ENCODE results near the gene NUBP2. TPM values are rescaled to one million over a fixed set of nuclear protein-coding genes. Genes with fewer than 3 reads are reported as not detected.

Gene NUBP2
- total RNA-seq, 6 donors from 2014 or later, result 53.2 to 85.6 (median 60.5) TPM

GRCh38 chr16:1745181-1745899 lies 37.4 kb upstream of the NUBP2 start:
- Histone ChIP-seq H3K4me3 (no peak overlapping the region), H3K27ac (no peak overlapping the region), H3K4me1 (no peaks in the 10 kb centered on the region), H3K27me3 (no peaks in the 10 kb centered on the region), H3K9me3 (no peaks in the 10 kb centered on the region), H3K36me3 (peaks cover 11 to 92% (median 77%) of the 10 kb centered on the region in 4 donors)
- DNase-seq (peak in 1 of 2 donors; percentile 71), ATAC-seq (ENCODE audit: low FRiP score in 2 of 2) (peak in 1 of 2 donors; percentile 5)
- 86 to 95% methylated on average over 9 to 25 of the region's 25 CpGs for WGBS, 2 donors
- no peak for TF ChIP-seq EP300 (IDR thresholded peaks at IDR 0.05)
- TF ChIP-seq POLR2AphosphoS5 (IDR thresholded peaks at IDR 0.05), result no peak
- TF ChIP-seq, protein P1, sequence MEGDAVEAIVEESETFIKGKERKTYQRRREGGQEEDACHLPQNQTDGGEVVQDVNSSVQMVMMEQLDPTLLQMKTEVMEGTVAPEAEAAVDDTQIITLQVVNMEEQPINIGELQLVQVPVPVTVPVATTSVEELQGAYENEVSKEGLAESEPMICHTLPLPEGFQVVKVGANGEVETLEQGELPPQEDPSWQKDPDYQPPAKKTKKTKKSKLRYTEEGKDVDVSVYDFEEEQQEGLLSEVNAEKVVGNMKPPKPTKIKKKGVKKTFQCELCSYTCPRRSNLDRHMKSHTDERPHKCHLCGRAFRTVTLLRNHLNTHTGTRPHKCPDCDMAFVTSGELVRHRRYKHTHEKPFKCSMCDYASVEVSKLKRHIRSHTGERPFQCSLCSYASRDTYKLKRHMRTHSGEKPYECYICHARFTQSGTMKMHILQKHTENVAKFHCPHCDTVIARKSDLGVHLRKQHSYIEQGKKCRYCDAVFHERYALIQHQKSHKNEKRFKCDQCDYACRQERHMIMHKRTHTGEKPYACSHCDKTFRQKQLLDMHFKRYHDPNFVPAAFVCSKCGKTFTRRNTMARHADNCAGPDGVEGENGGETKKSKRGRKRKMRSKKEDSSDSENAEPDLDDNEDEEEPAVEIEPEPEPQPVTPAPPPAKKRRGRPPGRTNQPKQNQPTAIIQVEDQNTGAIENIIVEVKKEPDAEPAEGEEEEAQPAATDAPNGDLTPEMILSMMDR (IDR thresholded peaks at IDR 0.05), result no peak
- no peak for TF ChIP-seq POLR2A (IDR thresholded peaks at IDR 0.05)

- Histone ChIP-seq H3K9me3 (no peaks in the 10 kb centered on the region), H3K4me1 (no peaks in the 10 kb centered on the region), H3K27ac (no peak overlapping the region), H3K27me3 (no peaks in the 10 kb centered on the region), H3K36me3 (peaks cover 11 to 92% (median 75%) of the 10 kb centered on the region in 4 donors), H3K4me3 (no peak overlapping the region)
- ATAC-seq (ENCODE audit: low FRiP score in 2 of 2) (peak in 1 of 2 donors; percentile 45), DNase-seq (peak in 1 of 2 donors; percentile 69)
- TF ChIP-seq POLR2AphosphoS5 (IDR thresholded peaks at IDR 0.05) (no peak), EP300 (IDR thresholded peaks at IDR 0.05) (no peak), POLR2A (IDR thresholded peaks at IDR 0.05) (no peak)
- TF ChIP-seq, protein P1 (IDR thresholded peaks at IDR 0.05), result no peak
- WGBS, 2 donors, result 95% methylated on average over 16 to 28 of the region's 29 CpGs
Measured at GRCh38 chr16:1745900-1746692, 36.7 kb upstream of the NUBP2 start.

- TF ChIP-seq POLR2AphosphoS5 (IDR thresholded peaks at IDR 0.05) (no peak), EP300 (IDR thresholded peaks at IDR 0.05) (no peak), POLR2A (IDR thresholded peaks at IDR 0.05) (no peak)
- TF ChIP-seq, protein P1 (IDR thresholded peaks at IDR 0.05), result no peak
- DNase-seq (peak in 1 of 2 donors; percentile 77), ATAC-seq (ENCODE audit: low FRiP score in 2 of 2) (peak in 1 of 2 donors; percentile 4)
- H3K9me3 ChIP-seq, result no peaks in the 10 kb centered on the region
- 94 to 96% methylated on average over 19 to 20 of the region's 31 CpGs for WGBS, 2 donors
- no peaks in the 10 kb centered on the region for H3K4me1 ChIP-seq
- H3K36me3 ChIP-seq, result peaks cover 11 to 92% (median 75%) of the 10 kb centered on the region in 4 donors
- H3K4me3 ChIP-seq, result no peak overlapping the region
- H3K27ac ChIP-seq, result no peak overlapping the region
- no peaks in the 10 kb centered on the region for H3K27me3 ChIP-seq
Measured at GRCh38 chr16:1746693-1747195, 36.0 kb upstream of the NUBP2 start.

DNA sequence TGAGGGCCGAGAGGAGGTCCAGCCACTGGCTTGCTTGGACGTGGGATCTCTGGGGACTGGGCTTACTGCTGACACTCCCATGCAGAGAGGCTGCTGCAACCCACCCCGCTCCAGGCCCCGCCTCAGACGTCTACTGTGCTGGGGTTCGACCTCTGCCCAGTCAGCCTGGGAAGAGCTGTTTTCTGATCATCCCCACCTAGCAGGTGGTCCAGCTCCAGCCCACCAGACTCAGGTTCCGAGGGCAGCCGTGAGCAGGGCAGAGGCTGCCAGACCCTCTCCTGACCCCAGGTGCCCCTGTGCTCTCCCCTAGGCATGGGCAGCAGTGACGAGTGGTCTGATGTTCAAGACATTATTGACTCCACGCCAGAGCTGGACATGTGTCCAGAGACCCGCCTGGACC lies 34.8 kb upstream of the NUBP2 start:
- Histone ChIP-seq H3K36me3 (peaks cover 16 to 99% (median 82%) of the 10 kb centered on the region in 4 donors), H3K4me3 (no peak overlapping the region), H3K4me1 (no peaks in the 10 kb centered on the region), H3K27me3 (no peaks in the 10 kb centered on the region), H3K27ac (no peak overlapping the region), H3K9me3 (no peaks in the 10 kb centered on the region)
- WGBS, 2 donors, result 86 to 89% methylated on average over 6 to 8 of the region's 11 CpGs
- TF ChIP-seq, protein P1 (IDR thresholded peaks at IDR 0.05), result no peak
- TF ChIP-seq POLR2AphosphoS5 (IDR thresholded peaks at IDR 0.05), result no peak
- TF ChIP-seq EP300 (IDR thresholded peaks at IDR 0.05), result no peak
- TF ChIP-seq POLR2A (IDR thresholded peaks at IDR 0.05), result no peak
- DNase-seq (peak in 1 of 2 donors; percentile 62), ATAC-seq (ENCODE audit: low FRiP score in 2 of 2) (no peak)
